Mucosa of rectum (tissue), 2 donors: Measurements from ENCODE around the gene FAHD2A.
A peak's percentile ranks its signal among the peaks of the same experiment; 100 is the strongest.

Source experiments
- H3K27ac ChIP-seq, 2 donors: one replicate each; pipeline ENCODE4 v1.7.0; 2013; ENCODE audit warnings: inconsistent platforms in 2 of 2, low read depth in 2 of 2, low read length in 2 of 2
- H3K27me3 ChIP-seq, 2 donors: one replicate each; pipeline ENCODE4 v1.7.0; 2013; ENCODE audit warnings: low read length in 2 of 2; ENCODE audit not compliant: control insufficient read depth in 2 of 2, insufficient read depth in 2 of 2
- H3K36me3 ChIP-seq, 2 donors: one replicate each; pipeline ENCODE4 v1.7.0; 2013; ENCODE audit warnings: low read length in 2 of 2; ENCODE audit not compliant: control insufficient read depth in 2 of 2, insufficient read depth in 2 of 2
- H3K4me1 ChIP-seq, 2 donors: one replicate each; pipeline ENCODE4 v1.7.0; 2013; ENCODE audit warnings: low read length in 2 of 2, mild to moderate bottlenecking in 1 of 2; ENCODE audit not compliant: control insufficient read depth in 2 of 2, insufficient read depth in 2 of 2
- H3K4me3 ChIP-seq, 2 donors: one replicate each; pipeline ENCODE4 v1.7.0; 2013; ENCODE audit warnings: low read length in 2 of 2
- H3K9ac ChIP-seq, 2 donors: one replicate each; pipeline ENCODE4 v1.7.0; 2013; ENCODE audit warnings: low read length in 2 of 2, low read depth in 1 of 2, mild to moderate bottlenecking in 1 of 2
- H3K9me3 ChIP-seq, 2 donors: one replicate each; pipeline ENCODE4 v1.7.0; 2013; ENCODE audit warnings: low read length in 2 of 2; ENCODE audit not compliant: control insufficient read depth in 2 of 2
- donor health status: healthy.
- donor health status: Normal muscosa, but diverticular disease.

FAHD2A gene

DNA sequence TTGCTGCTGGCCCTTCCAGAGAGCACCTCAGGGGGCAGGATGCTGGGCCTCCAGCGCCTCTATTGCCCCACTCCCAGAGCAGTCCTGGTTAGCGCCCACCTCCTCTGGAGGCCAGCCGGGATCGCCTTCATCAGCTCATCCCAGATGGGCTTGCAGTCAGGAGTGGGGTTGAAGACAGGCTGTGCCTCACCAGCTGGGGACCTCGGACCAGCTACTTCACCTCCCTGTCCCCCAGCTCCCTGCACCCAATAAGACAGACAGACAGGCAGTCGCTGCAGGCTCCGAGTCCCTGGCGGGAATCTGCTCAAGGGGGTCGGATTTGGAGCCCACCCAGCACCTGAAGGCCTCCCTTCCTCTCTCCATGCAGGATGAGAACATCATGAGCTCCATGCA, 18.9 kb upstream of the FAHD2A start:
- Histone ChIP-seq H3K9me3 (no peaks in the 10 kb centered on the region), H3K36me3 (no peaks in the 10 kb centered on the region), H3K9ac (no peak overlapping the region), H3K4me3 (no peak overlapping the region), H3K4me1 (peaks cover 6 to 16% of the 10 kb centered on the region in 2 donors), H3K27me3 (no peaks in the 10 kb centered on the region), H3K27ac (no peak overlapping the region)

DNA sequence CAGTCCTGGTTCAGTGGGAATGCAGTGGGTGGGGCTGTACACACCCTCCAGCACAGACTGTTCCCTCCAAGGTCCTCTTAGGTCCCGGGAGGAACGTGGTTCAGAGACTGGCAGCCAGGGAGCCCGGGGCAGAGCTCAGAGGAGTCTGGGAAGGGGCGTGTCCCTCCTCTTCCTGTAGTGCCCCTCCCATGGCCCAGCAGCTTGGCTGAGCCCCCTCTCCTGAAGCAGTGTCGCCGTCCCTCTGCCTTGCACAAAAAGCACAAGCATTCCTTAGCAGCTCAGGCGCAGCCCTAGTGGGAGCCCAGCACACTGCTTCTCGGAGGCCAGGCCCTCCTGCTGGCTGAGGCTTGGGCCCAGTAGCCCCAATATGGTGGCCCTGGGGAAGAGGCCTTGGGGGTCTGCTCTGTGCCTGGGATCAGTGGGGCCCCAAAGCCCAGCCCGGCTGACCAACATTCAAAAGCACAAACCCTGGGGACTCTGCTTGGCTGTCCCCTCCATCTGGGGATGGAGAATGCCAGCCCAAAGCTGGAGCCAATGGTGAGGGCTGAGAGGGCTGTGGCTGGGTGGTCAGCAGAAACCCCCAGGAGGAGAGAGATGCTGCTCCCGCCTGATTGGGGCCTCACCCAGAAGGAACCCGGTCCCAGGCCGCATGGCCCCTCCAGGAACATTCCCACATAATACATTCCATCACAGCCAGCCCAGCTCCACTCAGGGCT, 17.5 kb upstream of the FAHD2A start:
- Histone ChIP-seq H3K9me3 (no peaks in the 10 kb centered on the region), H3K4me3 (no peak overlapping the region), H3K27ac (peak overlapping the region in 1 of 2 donors; percentile 71), H3K4me1 (peaks cover 8 to 24% of the 10 kb centered on the region in 2 donors), H3K27me3 (no peaks in the 10 kb centered on the region), H3K9ac (peak overlapping the region in 1 of 2 donors; percentile 55), H3K36me3 (no peaks in the 10 kb centered on the region)

DNA sequence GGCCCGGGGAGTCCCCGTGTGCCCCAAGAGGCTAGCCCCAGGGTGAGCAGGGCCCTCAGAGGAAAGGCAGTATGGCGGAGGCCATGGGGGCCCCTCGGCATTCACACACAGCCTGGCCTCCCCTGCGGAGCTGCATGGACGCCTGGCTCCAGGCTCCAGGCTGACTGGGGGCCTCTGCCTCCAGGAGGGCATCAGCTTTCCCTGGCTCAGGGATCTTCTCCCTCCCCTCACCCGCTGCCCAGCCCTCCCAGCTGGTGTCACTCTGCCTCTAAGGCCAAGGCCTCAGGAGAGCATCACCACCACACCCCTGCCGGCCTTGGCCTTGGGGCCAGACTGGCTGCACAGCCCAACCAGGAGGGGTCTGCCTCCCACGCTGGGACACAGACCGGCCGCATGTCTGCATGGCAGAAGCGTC, 16.9 kb upstream of the FAHD2A start:
- no peaks in the 10 kb centered on the region for H3K36me3 ChIP-seq
- H3K27me3 ChIP-seq: no peaks in the 10 kb centered on the region
- no peak overlapping the region for H3K9ac ChIP-seq
- no peak overlapping the region for H3K4me3 ChIP-seq
- H3K27ac ChIP-seq: no peak overlapping the region
- no peaks in the 10 kb centered on the region for H3K9me3 ChIP-seq
- H3K4me1 ChIP-seq: peaks cover 12 to 29% of the 10 kb centered on the region in 2 donors

DNA sequence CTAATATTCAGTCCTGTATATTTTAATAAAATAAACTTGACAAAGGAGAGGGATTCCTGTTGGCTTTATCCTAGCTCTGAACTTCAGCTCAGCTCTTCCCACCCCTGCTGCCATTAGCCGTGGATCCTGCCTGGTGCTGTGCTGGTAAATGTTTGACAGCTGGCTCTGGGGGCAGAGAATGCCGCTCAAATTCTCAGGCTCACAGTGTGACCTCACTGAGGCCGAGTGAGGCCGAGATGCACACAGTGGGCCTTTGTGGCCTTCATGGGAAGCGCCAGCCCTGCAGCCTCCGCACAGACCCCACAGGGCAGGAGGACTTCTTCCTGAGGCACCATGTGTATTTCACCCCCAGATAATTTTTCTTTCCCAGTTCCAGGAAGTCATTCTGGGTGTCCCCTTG, 16.5 kb upstream of the FAHD2A start:
- Histone ChIP-seq H3K9ac (no peak overlapping the region), H3K27ac (no peak overlapping the region), H3K9me3 (no peaks in the 10 kb centered on the region), H3K4me3 (no peak overlapping the region), H3K36me3 (no peaks in the 10 kb centered on the region), H3K4me1 (peaks cover 12 to 29% of the 10 kb centered on the region in 2 donors), H3K27me3 (no peaks in the 10 kb centered on the region)

DNA sequence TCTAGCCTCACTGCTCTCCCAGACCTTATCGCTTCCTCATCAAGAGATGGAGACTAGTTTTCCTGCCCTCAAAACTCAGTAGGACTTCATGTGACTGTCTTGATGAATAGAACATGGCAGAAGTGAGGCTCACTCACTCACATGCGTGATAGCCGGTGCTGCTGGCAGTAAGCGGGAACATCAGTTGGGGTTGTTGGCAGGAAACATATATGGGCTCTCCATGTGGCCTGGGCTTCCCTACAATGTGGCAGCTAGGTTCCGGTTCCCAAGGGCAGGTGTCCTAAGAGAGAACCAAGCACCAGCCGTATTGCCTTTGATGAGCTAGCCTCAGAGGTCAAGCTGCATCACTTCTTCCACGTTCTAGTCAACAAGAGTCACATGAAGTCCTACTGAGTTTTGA, 15.2 kb upstream of the FAHD2A start:
- H3K27me3 ChIP-seq: no peaks in the 10 kb centered on the region
- H3K36me3 ChIP-seq: no peaks in the 10 kb centered on the region
- H3K9me3 ChIP-seq: no peaks in the 10 kb centered on the region
- no peak overlapping the region for H3K27ac ChIP-seq
- H3K4me3 ChIP-seq: no peak overlapping the region
- H3K9ac ChIP-seq: no peak overlapping the region
- peaks cover 12 to 33% of the 10 kb centered on the region in 2 donors for H3K4me1 ChIP-seq

DNA sequence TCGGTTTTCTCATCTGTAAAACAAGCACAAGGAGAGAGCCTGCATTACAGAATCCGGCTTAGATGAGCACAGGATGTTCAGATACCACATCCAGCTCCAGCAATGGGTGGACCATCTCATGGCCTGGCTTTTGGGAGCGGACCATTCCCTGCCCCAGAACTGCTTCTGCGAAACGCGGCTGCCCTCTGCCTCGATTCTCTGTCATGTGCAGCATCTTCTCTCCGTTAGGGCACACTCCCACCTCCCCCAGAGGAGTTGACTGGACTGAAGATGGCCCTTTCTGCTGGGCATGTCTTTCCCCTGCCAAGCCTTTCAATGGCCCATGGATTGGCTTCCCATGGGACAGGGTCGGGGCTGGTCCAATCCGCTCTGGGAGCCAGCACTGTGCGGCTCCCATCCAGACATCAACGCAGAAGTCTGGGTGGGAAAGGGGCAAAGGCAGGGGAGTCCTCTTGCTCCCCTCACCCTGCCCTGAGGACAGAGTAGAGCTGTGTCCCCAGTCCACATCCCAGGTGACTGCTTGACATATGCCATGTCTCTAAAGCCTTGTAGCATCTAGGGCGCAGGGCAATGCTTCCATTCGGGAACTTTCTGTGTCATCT, 14.3 kb upstream of the FAHD2A start:
- Histone ChIP-seq H3K4me3 (no peak overlapping the region), H3K27ac (no peak overlapping the region), H3K4me1 (peaks cover 12 to 33% of the 10 kb centered on the region in 2 donors), H3K36me3 (no peaks in the 10 kb centered on the region), H3K27me3 (no peaks in the 10 kb centered on the region), H3K9me3 (no peaks in the 10 kb centered on the region), H3K9ac (no peak overlapping the region)

DNA sequence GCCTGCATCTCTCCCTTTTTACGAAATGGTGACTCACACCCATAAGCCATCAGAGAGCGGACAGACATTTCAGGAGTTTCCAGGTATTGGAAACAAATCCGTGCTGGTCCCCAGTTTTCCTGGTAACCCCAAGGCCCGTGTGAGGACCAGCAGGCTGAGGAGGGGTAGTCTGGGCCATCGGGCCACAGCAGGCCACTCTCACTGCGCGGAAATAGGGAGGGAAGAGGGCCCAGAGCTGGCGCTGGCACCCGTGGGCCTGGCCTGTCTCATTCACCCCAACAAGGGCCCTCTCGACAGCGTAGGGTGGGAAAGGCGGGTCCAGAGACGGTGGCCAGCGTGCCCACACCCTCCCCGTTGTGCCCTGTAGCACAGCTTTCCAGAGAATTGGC, 13.7 kb upstream of the FAHD2A start:
- Histone ChIP-seq H3K9me3 (no peaks in the 10 kb centered on the region), H3K9ac (no peak overlapping the region), H3K4me3 (no peak overlapping the region), H3K27me3 (no peaks in the 10 kb centered on the region), H3K36me3 (no peaks in the 10 kb centered on the region), H3K4me1 (peaks cover 12 to 30% of the 10 kb centered on the region in 2 donors), H3K27ac (no peak overlapping the region)

DNA sequence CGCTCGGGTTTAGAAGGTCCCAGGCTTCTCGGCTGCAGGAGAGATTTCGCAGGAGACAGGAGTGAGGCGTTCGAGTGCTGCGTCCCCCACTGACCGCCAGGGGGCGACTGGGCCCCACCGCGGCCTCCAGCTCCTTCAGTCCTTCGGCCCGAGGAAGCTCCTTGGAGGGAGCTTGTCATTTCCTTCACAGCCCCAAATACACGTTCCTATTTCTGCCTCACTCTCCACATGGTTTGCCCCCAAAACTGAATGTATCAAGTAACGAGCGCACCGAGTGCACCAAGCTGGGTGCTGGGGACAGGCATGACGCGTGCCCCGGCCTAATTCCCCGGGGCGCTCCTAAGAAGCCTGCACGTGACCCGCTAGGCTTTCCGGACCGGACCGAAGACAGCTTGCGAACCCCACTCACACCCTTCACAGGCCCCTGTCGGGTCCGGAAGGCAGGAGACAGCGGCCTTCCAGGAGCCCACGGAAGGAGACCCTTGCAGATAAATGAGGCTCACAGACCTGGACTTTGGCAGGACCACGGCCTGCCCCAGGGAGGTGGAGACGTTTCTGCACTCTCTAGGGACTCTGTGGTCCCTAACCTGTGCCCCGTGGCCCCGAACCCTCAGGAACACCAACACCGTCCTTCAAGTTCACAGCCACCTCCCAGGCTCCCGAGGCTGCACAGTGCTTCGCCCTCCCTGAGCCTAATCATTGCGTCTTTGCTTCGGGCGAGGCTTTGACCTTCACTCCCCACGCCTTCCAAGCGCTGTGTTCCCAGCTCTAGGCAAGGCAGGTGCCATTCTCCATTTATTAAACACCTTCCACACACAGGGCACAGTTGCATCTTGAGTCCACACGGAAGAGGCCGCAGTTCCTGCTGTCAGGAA, 13.0 kb upstream of the FAHD2A start:
- Histone ChIP-seq H3K27me3 (no peaks in the 10 kb centered on the region), H3K36me3 (no peaks in the 10 kb centered on the region), H3K9ac (peak overlapping the region in 1 of 2 donors; percentile 9), H3K4me1 (peaks cover 11 to 25% of the 10 kb centered on the region in 2 donors), H3K9me3 (no peaks in the 10 kb centered on the region), H3K4me3 (peak overlapping the region in 1 of 2 donors; percentile 14), H3K27ac (peak overlapping the region; percentile 64 to 85)

DNA sequence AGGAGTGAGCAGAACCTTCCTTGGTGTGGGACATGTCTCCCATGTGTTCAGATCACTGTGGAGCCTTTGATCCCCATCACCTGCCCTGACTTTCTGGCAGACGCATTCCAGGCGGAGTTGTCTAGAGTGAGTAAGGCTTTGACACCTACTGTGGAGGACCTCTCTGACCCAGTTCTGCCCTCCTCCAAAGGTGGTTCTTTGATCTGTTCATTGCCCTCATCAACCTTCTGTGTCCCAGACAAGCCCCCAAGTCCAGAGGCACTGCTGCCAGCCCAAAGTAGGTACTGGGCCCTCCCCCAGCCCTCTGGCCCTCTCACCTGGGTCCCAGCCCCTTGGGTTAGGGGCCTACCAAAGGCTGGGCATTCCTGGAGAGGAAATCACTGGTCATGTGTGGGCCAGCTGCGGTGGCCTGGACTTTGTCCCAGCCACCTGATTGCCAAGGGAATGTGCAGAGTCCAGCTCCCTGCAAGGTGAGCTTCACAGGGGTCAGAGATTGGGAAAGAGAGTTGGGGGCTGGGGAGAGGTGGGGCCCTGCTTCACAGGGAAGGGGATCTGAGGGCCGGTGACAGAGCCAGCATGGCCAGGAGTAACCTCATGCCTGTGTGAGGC, 12.1 kb upstream of the FAHD2A start:
- Histone ChIP-seq H3K9me3 (no peaks in the 10 kb centered on the region), H3K36me3 (no peaks in the 10 kb centered on the region), H3K4me1 (peaks cover 6 to 17% of the 10 kb centered on the region in 2 donors), H3K27ac (peak overlapping the region; percentile 64 to 85), H3K4me3 (peak overlapping the region in 1 of 2 donors; percentile 14), H3K9ac (peak overlapping the region; percentile 6 to 39), H3K27me3 (no peaks in the 10 kb centered on the region)
